ENCODE results near the gene RBM47. TPM values are rescaled to one million over a fixed set of nuclear protein-coding genes. Genes with fewer than 3 reads are reported as not detected.
"Not testable (repeated sequence)": the region's sequence is repeated elsewhere in the genome, so short reads cannot be mapped to it uniquely, and the experiment has no call there.

RBM47 gene
- total and polyA plus RNA-seq, 7 experiments from 2014 or later, result 0.17 to 47.2 (median 1.9) TPM

GRCh38 chr4:40432504-40432903 lies 197.2 kb downstream of the RBM47 start:
- intact Hi-C loops (cut with micrococcal nuclease), result loop anchor here (2.0 kb wide), 4 partner anchors 20 to 378 kb away; no protein-coding TSS in a partner anchor
- ChIA-PET POLR2A (interaction anchor here (0.6 kb wide), 1 partner anchor 14 kb away, joined by 3 read pairs; no protein-coding TSS in a partner anchor), CTCF (no interaction called here)
- no peak overlapping the region for H3K4me3 ChIP-seq (ENCODE audit: low read length)
- peaks cover 0 to 29% of the 10 kb centered on the region in 2 donors for H3K4me1 ChIP-seq (ENCODE audit: control insufficient read depth in 2 of 2, insufficient read depth in 2 of 2, low read length in 2 of 2)
- Mint-ChIP-seq H3K4me3 (peak overlapping the region in 6 of 10 donors; percentile 11 to 62 (median 51)), H3K27me3 (no peaks in the 10 kb centered on the region), H3K4me1 (peaks cover 11 to 60% (median 42%) of the 10 kb centered on the region in 7 donors), H3K36me3 (peaks cover 0 to 40% (median 0%) of the 10 kb centered on the region in 5 donors), H3K27ac (peak overlapping the region; percentile 83 to 99 (median 89)), H3K9me3 (peaks cover 0 to 12% (median 0%) of the 10 kb centered on the region in 11 donors)
- no peak for ATAC-seq
- no peak for DNase-seq
- H3K9me3 ChIP-seq (ENCODE audit: control insufficient read depth in 2 of 3, low read length in 3 of 3), result no peaks in the 10 kb centered on the region
- no peaks in the 10 kb centered on the region for H3K36me3 ChIP-seq (ENCODE audit: control insufficient read depth in 2 of 3, insufficient read depth in 3 of 3, low read length in 3 of 3)
- H3K27me3 ChIP-seq (ENCODE audit: control insufficient read depth in 2 of 2, insufficient read depth in 2 of 2, low read length in 2 of 2), result no peaks in the 10 kb centered on the region
- peak overlapping the region; percentile 61 for H3K27ac ChIP-seq (ENCODE audit: low read depth, low read length)

GRCh38 chr4:40427871-40428270 lies 201.8 kb downstream of the RBM47 start:
- POLR2A ChIA-PET, result interaction anchor here (0.8 kb wide), 1 partner anchor 1125 kb away, joined by 3 read pairs; no protein-coding TSS in a partner anchor
- H3K27ac Mint-ChIP-seq; H3K27ac ChIP-seq (ENCODE audit: low read depth, low read length): not testable (repeated sequence)

GRCh38 chr4:40427128-40427527 lies 202.5 kb downstream of the RBM47 start:
- H3K27me3 ChIP-seq (ENCODE audit: control insufficient read depth in 2 of 2, insufficient read depth in 2 of 2, low read length in 2 of 2), result no peaks in the 10 kb centered on the region
- H3K4me1 ChIP-seq (ENCODE audit: control insufficient read depth in 2 of 2, insufficient read depth in 2 of 2, low read length in 2 of 2), result peaks cover 0 to 4% of the 10 kb centered on the region in 2 donors
- Mint-ChIP-seq H3K27me3 (no peaks in the 10 kb centered on the region), H3K4me1 (peaks cover 0 to 23% (median 11%) of the 10 kb centered on the region in 7 donors), H3K36me3 (peaks cover 0 to 18% (median 0%) of the 10 kb centered on the region in 5 donors), H3K9me3 (peaks cover 0 to 5% (median 0%) of the 10 kb centered on the region in 11 donors), H3K4me3 (no peak overlapping the region), H3K27ac (no peak overlapping the region)
- DNase-seq (no peak), ATAC-seq (no peak)
- H3K36me3 ChIP-seq (ENCODE audit: control insufficient read depth in 2 of 3, insufficient read depth in 3 of 3, low read length in 3 of 3), result no peaks in the 10 kb centered on the region
- H3K9me3 ChIP-seq (ENCODE audit: control insufficient read depth in 2 of 3, low read length in 3 of 3), result no peaks in the 10 kb centered on the region
- no peak overlapping the region for H3K4me3 ChIP-seq (ENCODE audit: low read length)
- POLR2A ChIA-PET, result no interaction called here
- CTCF ChIA-PET, result no interaction called here
- intact Hi-C loops (cut with micrococcal nuclease), result no loop called here
- no peak overlapping the region for H3K27ac ChIP-seq (ENCODE audit: low read depth, low read length)

More at GRCh38 chr4:40427871-40428270, 201.8 kb downstream of the RBM47 start:
- H3K27me3 Mint-ChIP-seq; H3K4me3 Mint-ChIP-seq; H3K9me3 Mint-ChIP-seq; H3K36me3 ChIP-seq (ENCODE audit: control insufficient read depth in 2 of 3, insufficient read depth in 3 of 3, low read length in 3 of 3); H3K9me3 ChIP-seq (ENCODE audit: control insufficient read depth in 2 of 3, low read length in 3 of 3); ATAC-seq; H3K4me3 ChIP-seq (ENCODE audit: low read length); DNase-seq; intact Hi-C loops (cut with micrococcal nuclease); CTCF ChIA-PET; H3K27me3 ChIP-seq (ENCODE audit: control insufficient read depth in 2 of 2, insufficient read depth in 2 of 2, low read length in 2 of 2): not testable (repeated sequence)
- H3K36me3 Mint-ChIP-seq, result peaks cover 0 to 22% (median 0%) of the 10 kb centered on the region in 5 donors
- H3K4me1 Mint-ChIP-seq, result peaks cover 0 to 28% (median 17%) of the 10 kb centered on the region in 7 donors
- peaks cover 0 to 10% of the 10 kb centered on the region in 2 donors for H3K4me1 ChIP-seq (ENCODE audit: control insufficient read depth in 2 of 2, insufficient read depth in 2 of 2, low read length in 2 of 2)

- peak overlapping the region in 1 of 9 donors; percentile 51 for H3K27ac Mint-ChIP-seq
- H3K27me3 Mint-ChIP-seq, result no peaks in the 10 kb centered on the region
- peaks cover 0 to 11% (median 2%) of the 10 kb centered on the region in 7 donors for H3K4me1 Mint-ChIP-seq
- POLR2A ChIA-PET, result no interaction called here
- Histone ChIP-seq H3K9me3 (ENCODE audit: control insufficient read depth in 2 of 3, low read length in 3 of 3) (no peaks in the 10 kb centered on the region), H3K36me3 (ENCODE audit: control insufficient read depth in 2 of 3, insufficient read depth in 3 of 3, low read length in 3 of 3) (no peaks in the 10 kb centered on the region), H3K4me1 (ENCODE audit: control insufficient read depth in 2 of 2, insufficient read depth in 2 of 2, low read length in 2 of 2) (no peaks in the 10 kb centered on the region), H3K27me3 (ENCODE audit: control insufficient read depth in 2 of 2, insufficient read depth in 2 of 2, low read length in 2 of 2) (no peaks in the 10 kb centered on the region), H3K4me3 (ENCODE audit: low read length) (no peak overlapping the region), H3K27ac (ENCODE audit: low read depth, low read length) (no peak overlapping the region)
- H3K36me3 Mint-ChIP-seq, result peaks cover 0 to 14% (median 0%) of the 10 kb centered on the region in 5 donors
- ATAC-seq (no peak), DNase-seq (no peak)
- CTCF ChIA-PET, result no interaction called here
- H3K9me3 Mint-ChIP-seq, result peaks cover 0 to 3% (median 0%) of the 10 kb centered on the region in 11 donors
- no peak overlapping the region for H3K4me3 Mint-ChIP-seq
- intact Hi-C loops (cut with micrococcal nuclease), result no loop called here
Measured at GRCh38 chr4:40425799-40426574, 203.7 kb downstream of the RBM47 start.

- no peak overlapping the region for H3K4me3 ChIP-seq (ENCODE audit: low read length)
- peaks cover 0 to 8% (median 0%) of the 10 kb centered on the region in 7 donors for H3K4me1 Mint-ChIP-seq
- POLR2A ChIA-PET, result no interaction called here
- CTCF ChIA-PET, result no interaction called here
- H3K27me3 Mint-ChIP-seq, result no peaks in the 10 kb centered on the region
- H3K4me1 ChIP-seq (ENCODE audit: control insufficient read depth in 2 of 2, insufficient read depth in 2 of 2, low read length in 2 of 2), result no peaks in the 10 kb centered on the region
- H3K27ac Mint-ChIP-seq, result no peak overlapping the region
- DNase-seq, result no peak
- H3K36me3 ChIP-seq (ENCODE audit: control insufficient read depth in 2 of 3, insufficient read depth in 3 of 3, low read length in 3 of 3), result no peaks in the 10 kb centered on the region
- H3K4me3 Mint-ChIP-seq, result no peak overlapping the region
- no peaks in the 10 kb centered on the region for H3K27me3 ChIP-seq (ENCODE audit: control insufficient read depth in 2 of 2, insufficient read depth in 2 of 2, low read length in 2 of 2)
- intact Hi-C loops (cut with micrococcal nuclease), result no loop called here
- peaks cover 0 to 20% (median 0%) of the 10 kb centered on the region in 5 donors for H3K36me3 Mint-ChIP-seq
- no peaks in the 10 kb centered on the region for H3K9me3 ChIP-seq (ENCODE audit: control insufficient read depth in 2 of 3, low read length in 3 of 3)
- ATAC-seq, result no peak
- H3K9me3 Mint-ChIP-seq, result peaks cover 0 to 11% (median under 1%) of the 10 kb centered on the region in 11 donors
- no peak overlapping the region for H3K27ac ChIP-seq (ENCODE audit: low read depth, low read length)
Measured at GRCh38 chr4:40423735-40424134, 205.9 kb downstream of the RBM47 start.

GRCh38 chr4:40421839-40422708 lies 207.6 kb downstream of the RBM47 start:
- Histone ChIP-seq H3K4me1 (ENCODE audit: control insufficient read depth in 2 of 2, insufficient read depth in 2 of 2, low read length in 2 of 2) (no peaks in the 10 kb centered on the region), H3K27me3 (ENCODE audit: control insufficient read depth in 2 of 2, insufficient read depth in 2 of 2, low read length in 2 of 2) (no peaks in the 10 kb centered on the region), H3K4me3 (ENCODE audit: low read length) (no peak overlapping the region), H3K9me3 (ENCODE audit: control insufficient read depth in 2 of 3, low read length in 3 of 3) (no peaks in the 10 kb centered on the region), H3K36me3 (ENCODE audit: control insufficient read depth in 2 of 3, insufficient read depth in 3 of 3, low read length in 3 of 3) (no peaks in the 10 kb centered on the region), H3K27ac (ENCODE audit: low read depth, low read length) (no peak overlapping the region)
- no peak overlapping the region for H3K27ac Mint-ChIP-seq
- ATAC-seq (no peak), DNase-seq (no peak)
- ChIA-PET CTCF (interaction anchor here (0.6 to 0.7 kb wide), 2 partner anchors 428 to 717 kb away, joined by 3 to 8 read pairs; no protein-coding TSS in a partner anchor), POLR2A (interaction anchor here (0.5 kb wide), 1 partner anchor 91 kb away, joined by 6 read pairs; no protein-coding TSS in a partner anchor)
- intact Hi-C loops (cut with micrococcal nuclease), result no loop called here
- H3K9me3 Mint-ChIP-seq, result peaks cover 0 to 20% (median 6%) of the 10 kb centered on the region in 11 donors
- no peak overlapping the region for H3K4me3 Mint-ChIP-seq
- H3K27me3 Mint-ChIP-seq, result no peaks in the 10 kb centered on the region
- H3K36me3 Mint-ChIP-seq, result peaks cover 0 to 26% (median 5%) of the 10 kb centered on the region in 5 donors
- H3K4me1 Mint-ChIP-seq, result peaks cover 0 to 7% (median 0%) of the 10 kb centered on the region in 7 donors

All from naive thymus-derived CD4-positive, alpha-beta T cell (primary cell).